ENCODE measurements around the gene ACAA2.

The ACAA2 gene

DNA sequence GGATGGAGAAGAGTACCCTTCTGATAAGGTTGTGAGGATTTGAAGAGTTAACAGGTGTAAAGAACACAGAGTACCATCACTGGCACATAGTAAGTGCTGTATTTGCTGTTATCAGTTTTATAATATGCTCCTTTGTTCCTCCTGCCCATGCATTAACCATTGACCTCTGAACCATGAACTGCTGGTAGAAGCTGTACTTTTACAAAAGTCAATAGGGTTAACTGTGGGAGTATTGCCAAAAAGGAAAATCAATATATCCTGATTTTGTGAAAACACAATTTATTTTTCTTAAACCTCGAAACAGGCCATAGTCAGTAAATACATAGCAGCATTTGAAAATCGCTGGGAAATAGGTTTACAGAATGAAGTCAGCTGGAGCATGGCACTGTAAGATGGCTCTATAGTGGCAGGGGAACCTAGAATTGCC, 18.9 kb upstream of the ACAA2 start:
- H3K4ac ChIP-seq (ENCODE audit: low read depth, low read length) = no peak overlapping the region
- H3K4me1 ChIP-seq (ENCODE audit: control insufficient read depth in 1 of 2, insufficient read depth in 2 of 2, low read length in 2 of 2) = peaks cover 0 to 2% of the 10 kb centered on the region in 2 experiments
- no peak overlapping the region for H3K18ac ChIP-seq (ENCODE audit: low read length)
- H3K79me1 ChIP-seq (ENCODE audit: low read length) = no peaks in the 10 kb centered on the region
- H3K4me2 ChIP-seq (ENCODE audit: low read length) = no peak overlapping the region
- H2BK12ac ChIP-seq (ENCODE audit: low read length) = no peak overlapping the region
- H4K91ac ChIP-seq (ENCODE audit: low read depth, low read length) = no peak overlapping the region
- H3K27me3 ChIP-seq (ENCODE audit: insufficient read depth, low read length) = no peaks in the 10 kb centered on the region
- H3K9ac ChIP-seq (ENCODE audit: low read length) = no peak overlapping the region
- no peak for DNase-seq
- no peak overlapping the region for H4K12ac ChIP-seq (ENCODE audit: low read depth, low read length)
- peaks cover 4 to 7% of the 10 kb centered on the region in 2 experiments for H3K36me3 ChIP-seq (ENCODE audit: control insufficient read depth in 1 of 2, insufficient read depth in 2 of 2, low read length in 2 of 2)
- no peaks in the 10 kb centered on the region for H3K9me3 ChIP-seq (ENCODE audit: insufficient read depth, low read depth, low read length)
- no peak overlapping the region for H2AK5ac ChIP-seq (ENCODE audit: low read length)
- H2BK5ac ChIP-seq (ENCODE audit: low read depth, low read length, poor library complexity) = no peak overlapping the region
- H2AFZ ChIP-seq (ENCODE audit: insufficient read depth, low read length, poor library complexity) = no peak overlapping the region
- H3K23ac ChIP-seq (ENCODE audit: low read length) = no peak overlapping the region
- no CpG with 5 or more reads among the region's 2 CpGs for WGBS (ENCODE audit: extremely low coverage, insufficient coverage, insufficient read length)
- H4K8ac ChIP-seq (ENCODE audit: low read depth, low read length) = no peak overlapping the region
- H3K4me3 ChIP-seq (ENCODE audit: low read depth, low read length) = no peak overlapping the region
- H3K14ac ChIP-seq (ENCODE audit: low read length) = no peak overlapping the region
- H3K27ac ChIP-seq (ENCODE audit: low read depth, low read length) = no peak overlapping the region
- H2BK120ac ChIP-seq (ENCODE audit: insufficient read depth, low read length, poor library complexity) = no peak overlapping the region
- no peaks in the 10 kb centered on the region for H3K79me2 ChIP-seq (ENCODE audit: control insufficient read depth, insufficient read depth, low read length, poor library complexity)

DNA sequence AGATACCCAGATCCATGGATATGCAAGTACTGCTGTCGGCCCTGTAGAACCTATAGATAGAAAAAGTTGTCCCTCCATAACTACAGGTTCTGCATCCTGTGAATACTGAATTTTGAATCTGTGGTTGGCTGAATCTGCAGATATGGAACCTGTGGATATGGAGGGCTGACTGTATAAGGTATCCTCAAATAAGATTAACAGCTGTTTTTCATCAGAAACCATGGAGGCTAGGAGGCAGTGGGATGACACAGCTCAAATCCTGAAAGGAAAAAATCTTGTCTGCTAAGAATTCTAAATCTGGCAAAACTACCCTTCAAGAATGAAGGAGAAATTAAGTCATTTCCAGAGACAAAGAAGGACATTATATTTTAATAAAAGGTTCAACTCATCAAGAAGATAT, 14.7 kb upstream of the ACAA2 start:
- H3K27ac ChIP-seq (ENCODE audit: low read depth, low read length) = no peak overlapping the region
- H4K91ac ChIP-seq (ENCODE audit: low read depth, low read length) = no peak overlapping the region
- no peak overlapping the region for H3K9ac ChIP-seq (ENCODE audit: low read length)
- H2AFZ ChIP-seq (ENCODE audit: insufficient read depth, low read length, poor library complexity) = no peak overlapping the region
- H4K12ac ChIP-seq (ENCODE audit: low read depth, low read length) = no peak overlapping the region
- H3K18ac ChIP-seq (ENCODE audit: low read length) = no peak overlapping the region
- no peak overlapping the region for H2BK12ac ChIP-seq (ENCODE audit: low read length)
- no peak overlapping the region for H2AK5ac ChIP-seq (ENCODE audit: low read length)
- peaks cover 1 to 4% of the 10 kb centered on the region in 2 experiments for H3K36me3 ChIP-seq (ENCODE audit: control insufficient read depth in 1 of 2, insufficient read depth in 2 of 2, low read length in 2 of 2)
- no peak overlapping the region for H3K4ac ChIP-seq (ENCODE audit: low read depth, low read length)
- H3K14ac ChIP-seq (ENCODE audit: low read length) = no peak overlapping the region
- no peak overlapping the region for H2BK120ac ChIP-seq (ENCODE audit: insufficient read depth, low read length, poor library complexity)
- no peaks in the 10 kb centered on the region for H3K9me3 ChIP-seq (ENCODE audit: insufficient read depth, low read depth, low read length)
- H3K4me1 ChIP-seq (ENCODE audit: control insufficient read depth in 1 of 2, insufficient read depth in 2 of 2, low read length in 2 of 2) = no peaks in the 10 kb centered on the region
- no peaks in the 10 kb centered on the region for H3K79me2 ChIP-seq (ENCODE audit: control insufficient read depth, insufficient read depth, low read length, poor library complexity)
- H3K27me3 ChIP-seq (ENCODE audit: insufficient read depth, low read length) = no peaks in the 10 kb centered on the region
- no CpG with 5 or more reads among the region's 1 CpG for WGBS (ENCODE audit: extremely low coverage, insufficient coverage, insufficient read length)
- no peak overlapping the region for H4K8ac ChIP-seq (ENCODE audit: low read depth, low read length)
- H3K79me1 ChIP-seq (ENCODE audit: low read length) = no peaks in the 10 kb centered on the region
- DNase-seq = no peak
- no peak overlapping the region for H2BK5ac ChIP-seq (ENCODE audit: low read depth, low read length, poor library complexity)
- H3K4me3 ChIP-seq (ENCODE audit: low read depth, low read length) = no peak overlapping the region
- H3K23ac ChIP-seq (ENCODE audit: low read length) = no peak overlapping the region
- H3K4me2 ChIP-seq (ENCODE audit: low read length) = no peak overlapping the region

DNA sequence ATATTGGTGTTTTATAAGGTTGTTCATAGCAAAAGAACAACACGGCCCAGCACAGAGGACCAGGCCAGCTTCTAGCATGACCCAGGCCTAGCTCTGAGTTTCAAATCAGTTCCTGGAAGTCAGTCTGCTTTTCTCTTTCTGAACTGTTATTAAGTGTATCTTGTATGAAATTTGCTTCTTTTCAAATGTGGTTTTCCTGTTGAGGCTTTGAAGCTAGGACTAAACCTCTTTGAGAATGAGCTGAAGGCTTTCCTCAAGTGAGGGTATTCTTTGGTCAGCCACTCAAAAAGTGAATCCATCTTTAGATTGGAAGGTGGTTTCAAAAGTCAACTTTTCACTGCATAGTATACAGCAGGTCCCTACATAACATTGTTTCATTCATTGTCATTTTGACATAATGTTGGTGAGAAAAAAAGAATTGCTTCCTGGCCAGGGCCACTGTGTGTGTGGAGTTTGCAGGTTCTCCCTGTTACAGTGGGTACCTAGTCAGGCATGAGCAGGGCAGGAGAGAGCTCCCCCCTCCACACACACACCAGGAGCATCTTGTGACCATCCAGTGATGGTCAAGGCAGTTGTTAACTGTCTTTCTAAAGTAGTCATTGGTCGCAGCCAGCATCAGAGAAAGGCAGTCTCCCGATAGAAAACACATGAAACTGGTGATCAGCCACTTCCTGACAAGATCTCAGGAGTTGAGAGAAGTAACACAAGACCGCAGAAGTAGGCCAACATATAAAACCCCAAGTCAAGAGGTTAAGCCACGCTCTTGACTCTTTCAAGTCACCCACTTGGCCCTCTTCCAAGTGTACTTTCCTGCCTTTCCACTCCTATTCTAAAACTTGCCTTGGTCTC, 6.7 kb upstream of the ACAA2 start:
- Histone ChIP-seq H3K4me3 (ENCODE audit: low read depth, low read length) (no peak overlapping the region), H4K8ac (ENCODE audit: low read depth, low read length) (no peak overlapping the region), H3K4ac (ENCODE audit: low read depth, low read length) (no peak overlapping the region), H3K4me1 (ENCODE audit: control insufficient read depth in 1 of 2, insufficient read depth in 2 of 2, low read length in 2 of 2) (peaks cover 0 to 1% of the 10 kb centered on the region in 2 experiments), H2AFZ (ENCODE audit: insufficient read depth, low read length, poor library complexity) (no peak overlapping the region), H3K27me3 (ENCODE audit: insufficient read depth, low read length) (no peaks in the 10 kb centered on the region), H2BK12ac (ENCODE audit: low read length) (no peak overlapping the region), H3K27ac (ENCODE audit: low read depth, low read length) (no peak overlapping the region), H3K9me3 (ENCODE audit: insufficient read depth, low read depth, low read length) (peaks cover 1% of the 10 kb centered on the region), H3K79me1 (ENCODE audit: low read length) (no peaks in the 10 kb centered on the region), H3K79me2 (ENCODE audit: control insufficient read depth, insufficient read depth, low read length, poor library complexity) (no peaks in the 10 kb centered on the region), H3K9ac (ENCODE audit: low read length) (no peak overlapping the region), H4K91ac (ENCODE audit: low read depth, low read length) (no peak overlapping the region), H3K36me3 (ENCODE audit: control insufficient read depth in 1 of 2, insufficient read depth in 2 of 2, low read length in 2 of 2) (peaks cover 0 to 2% of the 10 kb centered on the region in 2 experiments), H4K12ac (ENCODE audit: low read depth, low read length) (no peak overlapping the region), H3K4me2 (ENCODE audit: low read length) (no peak overlapping the region), H2AK5ac (ENCODE audit: low read length) (no peak overlapping the region), H3K18ac (ENCODE audit: low read length) (no peak overlapping the region), H2BK120ac (ENCODE audit: insufficient read depth, low read length, poor library complexity) (no peak overlapping the region), H3K23ac (ENCODE audit: low read length) (no peak overlapping the region), H3K14ac (ENCODE audit: low read length) (no peak overlapping the region), H2BK5ac (ENCODE audit: low read depth, low read length, poor library complexity) (no peak overlapping the region)
- WGBS (ENCODE audit: extremely low coverage, insufficient coverage, insufficient read length) = no CpG with 5 or more reads among the region's 5 CpGs
- DNase-seq = no peak

DNA sequence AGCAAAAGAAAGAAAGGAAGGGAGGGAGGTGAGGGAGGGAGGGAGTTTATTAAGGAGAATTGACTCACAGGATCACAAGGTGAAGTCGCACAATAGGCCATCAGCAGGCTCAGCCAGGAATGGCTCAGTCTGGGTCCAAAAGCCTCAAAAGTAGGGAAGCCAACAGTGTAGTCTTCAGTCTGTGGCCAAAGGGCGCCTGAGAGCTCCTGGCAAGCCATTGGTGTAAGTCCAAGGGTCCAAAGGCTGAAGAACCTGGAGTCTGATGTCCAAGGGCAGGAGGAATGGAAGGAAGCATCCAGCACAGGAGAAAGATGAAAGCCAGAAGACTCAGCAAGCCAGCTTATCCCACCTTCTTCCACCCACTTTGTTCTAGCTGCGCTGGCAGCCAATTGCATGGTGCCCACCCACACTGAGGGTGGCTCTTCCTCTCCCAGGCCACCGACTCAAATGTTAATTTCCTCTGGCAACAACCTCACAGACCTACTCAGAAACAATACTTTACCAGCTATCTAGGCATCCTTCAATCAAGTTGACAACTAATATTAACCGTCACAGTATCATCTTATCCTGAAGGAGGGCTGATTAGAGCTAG, 5.8 kb upstream of the ACAA2 start:
- H3K23ac ChIP-seq (ENCODE audit: low read length) = no peak overlapping the region
- no peak overlapping the region for H3K4ac ChIP-seq (ENCODE audit: low read depth, low read length)
- no peak overlapping the region for H3K9ac ChIP-seq (ENCODE audit: low read length)
- peaks cover 1% of the 10 kb centered on the region for H3K9me3 ChIP-seq (ENCODE audit: insufficient read depth, low read depth, low read length)
- H2AK5ac ChIP-seq (ENCODE audit: low read length) = no peak overlapping the region
- no peak overlapping the region for H3K27ac ChIP-seq (ENCODE audit: low read depth, low read length)
- H4K8ac ChIP-seq (ENCODE audit: low read depth, low read length) = no peak overlapping the region
- H3K14ac ChIP-seq (ENCODE audit: low read length) = no peak overlapping the region
- no peak overlapping the region for H4K12ac ChIP-seq (ENCODE audit: low read depth, low read length)
- H3K18ac ChIP-seq (ENCODE audit: low read length) = no peak overlapping the region
- H3K79me1 ChIP-seq (ENCODE audit: low read length) = peaks cover 2% of the 10 kb centered on the region
- WGBS (ENCODE audit: extremely low coverage, insufficient coverage, insufficient read length) = no CpG with 5 or more reads among the region's 5 CpGs
- H3K4me2 ChIP-seq (ENCODE audit: low read length) = no peak overlapping the region
- H2AFZ ChIP-seq (ENCODE audit: insufficient read depth, low read length, poor library complexity) = no peak overlapping the region
- no peak overlapping the region for H2BK12ac ChIP-seq (ENCODE audit: low read length)
- no peak overlapping the region for H4K91ac ChIP-seq (ENCODE audit: low read depth, low read length)
- no peaks in the 10 kb centered on the region for H3K27me3 ChIP-seq (ENCODE audit: insufficient read depth, low read length)
- H3K4me3 ChIP-seq (ENCODE audit: low read depth, low read length) = no peak overlapping the region
- H2BK5ac ChIP-seq (ENCODE audit: low read depth, low read length, poor library complexity) = no peak overlapping the region
- peaks cover 0 to 1% of the 10 kb centered on the region in 2 experiments for H3K4me1 ChIP-seq (ENCODE audit: control insufficient read depth in 1 of 2, insufficient read depth in 2 of 2, low read length in 2 of 2)
- no peaks in the 10 kb centered on the region for H3K36me3 ChIP-seq (ENCODE audit: control insufficient read depth in 1 of 2, insufficient read depth in 2 of 2, low read length in 2 of 2)
- DNase-seq = no peak
- no peak overlapping the region for H2BK120ac ChIP-seq (ENCODE audit: insufficient read depth, low read length, poor library complexity)
- H3K79me2 ChIP-seq (ENCODE audit: control insufficient read depth, insufficient read depth, low read length, poor library complexity) = peaks cover 2% of the 10 kb centered on the region
